Urothelium cell line (cell line): ENCODE measurements around the gene UBE4A.

ENCODE experiments used
- DNase-seq: peaks from one replicate; pipeline ENCODE4 v3.0.0; 2011; ENCODE audit warnings: low spot score, mixed read lengths
- FAIRE-seq: peaks from 2 replicates; lab custom pipeline; 2011; peaks lifted over from hg19 to GRCh38; lab: Jason Lieb, UNC

Gene UBE4A

DNA sequence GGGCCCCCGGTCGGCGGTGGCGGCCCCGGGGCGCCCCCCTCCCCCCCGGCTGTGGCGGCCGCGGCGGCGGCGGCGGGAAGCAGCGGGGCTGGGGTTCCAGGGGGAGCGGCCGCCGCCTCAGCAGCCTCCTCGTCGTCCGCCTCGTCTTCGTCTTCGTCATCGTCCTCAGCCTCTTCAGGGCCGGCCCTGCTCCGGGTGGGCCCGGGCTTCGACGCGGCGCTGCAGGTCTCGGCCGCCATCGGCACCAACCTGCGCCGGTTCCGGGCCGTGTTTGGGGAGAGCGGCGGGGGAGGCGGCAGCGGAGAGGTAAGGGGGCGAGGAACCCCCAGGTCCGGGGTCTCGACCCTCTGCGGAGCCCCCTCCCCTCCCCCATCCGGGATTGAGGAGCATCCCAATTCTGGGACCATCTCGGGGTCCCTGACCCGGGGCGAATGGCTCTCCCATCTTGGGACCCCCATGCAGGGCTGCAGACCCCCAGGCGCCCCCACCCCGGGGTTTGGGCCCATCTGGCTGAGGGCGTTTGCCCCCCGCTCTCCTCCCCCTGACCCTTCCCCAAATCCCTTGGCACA lies 77.3 kb downstream of the UBE4A start:
- FAIRE-seq, result no peak

DNA sequence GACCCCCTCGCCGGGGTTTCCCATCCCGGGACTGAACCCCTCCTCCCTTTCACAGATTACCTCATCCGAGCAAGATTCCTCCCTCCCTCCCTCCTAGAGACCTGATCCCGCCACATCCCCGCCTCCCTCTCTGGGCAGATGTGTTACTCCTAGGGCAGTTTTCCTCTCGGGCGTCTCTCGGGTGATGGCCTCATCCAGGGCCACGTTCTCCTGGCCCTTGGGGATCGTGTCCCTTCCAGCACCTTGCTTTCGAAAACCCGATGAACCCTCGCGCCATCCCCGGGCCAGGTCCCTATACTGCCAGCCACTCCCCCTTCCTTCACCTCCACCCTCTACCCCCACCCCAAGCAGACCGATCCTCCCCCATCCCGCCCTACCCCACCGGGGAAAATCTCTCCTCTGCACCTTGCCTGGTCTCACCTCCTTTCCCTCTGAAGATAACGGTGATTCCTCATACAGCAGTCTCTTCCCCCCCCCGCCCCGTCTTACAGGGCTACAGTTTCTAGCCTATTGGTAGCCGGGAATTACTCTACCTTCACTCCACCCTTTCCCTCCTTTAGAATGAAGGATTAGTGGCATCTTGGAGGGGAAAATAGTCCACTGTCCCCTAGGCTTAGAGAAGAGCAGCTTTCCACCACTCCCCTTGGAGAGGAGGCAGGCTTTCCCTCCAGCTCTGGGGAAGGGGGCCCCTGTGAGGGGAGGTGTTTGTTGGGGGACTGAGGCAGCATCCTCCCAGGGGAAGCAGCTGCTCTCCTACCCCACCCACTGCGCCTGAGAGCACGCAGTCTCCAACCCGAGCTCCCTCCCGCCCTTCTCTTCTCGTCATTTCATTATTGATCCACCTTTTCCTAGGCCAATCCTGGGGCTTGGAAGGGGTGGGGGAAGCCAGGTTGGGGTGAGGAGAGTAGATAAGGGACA lies 78.1 kb downstream of the UBE4A start:
- no peak for FAIRE-seq
- DNase-seq, result peak; percentile 36

More for the DNA sequence above, 77.3 kb downstream of the UBE4A start:
- no peak for DNase-seq

GRCh38 chr11:118438314-118438931 lies 79.0 kb downstream of the UBE4A start:
- no peak for FAIRE-seq
- peak; percentile 36 for DNase-seq

DNA sequence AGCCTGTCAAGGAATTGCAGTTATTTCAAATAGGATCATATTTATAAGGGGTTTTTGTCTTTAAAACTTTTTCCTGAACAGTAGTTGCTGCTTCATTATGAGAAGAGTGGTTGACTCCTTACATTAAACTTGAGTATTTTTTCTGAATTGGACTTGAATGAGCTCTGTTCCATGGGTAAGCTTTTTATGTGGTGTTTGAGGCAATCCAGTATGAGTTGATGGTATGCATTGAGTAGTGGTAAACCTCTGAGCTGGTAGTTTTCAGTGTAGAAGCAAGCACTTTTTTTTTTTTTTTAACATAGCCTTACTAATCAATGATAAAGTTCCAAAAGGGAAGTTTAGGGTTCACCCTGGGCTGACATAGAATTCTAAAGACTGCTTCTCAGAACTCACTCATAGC lies 80.2 kb downstream of the UBE4A start:
- FAIRE-seq, result no peak

GRCh38 chr11:118441770-118442275 lies 82.4 kb downstream of the UBE4A start:
- FAIRE-seq (no peak), DNase-seq (no peak)

More for the DNA sequence above, 80.2 kb downstream of the UBE4A start:
- no peak for DNase-seq

GRCh38 chr11:118442301-118442700 lies 82.9 kb downstream of the UBE4A start:
- no peak for FAIRE-seq
- no peak for DNase-seq

DNA sequence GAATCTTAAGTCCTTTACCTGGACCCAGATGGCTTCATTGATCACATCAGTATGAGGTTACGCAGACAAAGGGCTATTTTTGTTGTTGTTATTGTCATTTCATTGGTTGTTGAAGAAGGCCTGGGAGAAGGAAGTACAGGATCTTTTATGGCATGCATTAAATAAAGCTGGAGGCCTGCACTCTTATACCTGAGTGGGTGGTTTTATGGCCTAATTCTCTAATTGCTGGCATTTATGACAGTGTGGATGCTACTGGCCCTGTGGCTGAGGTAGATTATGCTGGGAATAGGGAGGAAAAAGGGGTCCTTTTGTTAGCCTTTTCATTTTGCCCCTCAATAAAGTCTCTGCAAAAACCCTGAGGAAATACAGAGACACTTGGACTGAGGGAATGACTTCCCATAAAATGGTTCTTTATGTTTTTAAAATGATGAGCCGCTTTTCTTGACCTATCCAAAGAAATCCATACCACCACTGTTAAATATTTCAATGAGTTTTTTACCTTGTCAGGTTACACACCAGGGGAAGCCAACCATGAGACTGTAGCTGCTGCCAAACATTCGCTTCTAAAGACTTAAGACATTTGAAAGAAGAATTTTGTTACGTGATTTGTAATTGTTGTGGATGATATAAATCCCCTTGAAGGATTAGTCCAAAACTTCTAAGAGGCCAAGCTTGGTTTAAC lies 83.6 kb downstream of the UBE4A start:
- DNase-seq (no peak), FAIRE-seq (no peak)

DNA sequence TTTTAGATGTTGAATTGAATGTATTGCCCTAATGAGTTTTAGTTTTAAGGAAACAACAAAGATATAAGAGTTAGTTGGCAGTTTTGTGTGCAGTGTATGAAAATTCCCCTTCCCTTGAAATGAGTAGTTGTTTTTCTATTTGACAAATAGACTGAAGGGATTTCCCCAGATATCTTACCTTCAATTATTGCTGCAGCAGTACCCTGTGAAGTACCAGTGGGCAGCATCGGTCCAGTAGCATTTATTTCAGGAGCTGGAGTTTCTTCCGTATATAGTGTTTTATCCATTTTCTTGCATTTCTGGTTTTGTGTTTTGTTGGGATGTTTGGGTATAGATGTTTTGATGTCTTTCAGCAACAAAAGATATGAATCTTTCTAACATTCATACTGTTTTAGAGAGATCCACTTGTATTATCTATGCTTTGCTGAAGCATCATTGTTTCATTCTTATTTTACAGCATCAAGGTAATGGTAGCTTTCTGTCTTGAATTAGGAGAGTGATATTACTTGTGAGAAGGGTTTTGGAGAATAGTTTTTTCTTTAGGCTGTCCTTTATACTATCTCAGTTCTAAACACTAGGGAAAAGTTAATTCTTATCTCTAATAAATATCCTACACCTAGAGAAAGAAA lies 84.3 kb downstream of the UBE4A start:
- FAIRE-seq, result no peak
- DNase-seq, result no peak

GRCh38 chr11:118447423-118447822 lies 88.0 kb downstream of the UBE4A start:
- FAIRE-seq, result no peak

DNA sequence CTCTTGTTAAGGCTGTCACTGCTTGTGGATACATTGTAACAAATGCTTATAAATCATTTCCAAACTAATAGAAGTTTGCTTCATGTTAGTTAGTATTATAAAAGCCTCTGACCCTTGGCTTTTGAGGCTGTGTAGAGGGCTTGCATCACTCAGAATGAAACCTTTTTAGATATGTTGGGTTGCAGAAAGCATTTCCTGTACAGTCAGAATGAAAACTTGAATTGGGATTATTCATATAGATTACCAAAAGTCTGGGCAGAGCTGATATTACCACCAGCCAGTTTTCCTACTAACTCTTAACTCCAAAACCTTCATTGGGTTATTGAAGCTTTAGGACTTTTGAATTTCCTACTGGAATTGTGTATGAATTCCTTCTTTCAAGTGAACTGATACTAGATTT lies 88.9 kb downstream of the UBE4A start:
- FAIRE-seq (no peak), DNase-seq (no peak)

More at GRCh38 chr11:118447423-118447822, 88.0 kb downstream of the UBE4A start:
- no peak for DNase-seq
